Prostate gland (tissue), 2 donors: ENCODE data around the gene DPYD. TPM values are rescaled to one million over a fixed set of nuclear protein-coding genes. Genes with fewer than 3 reads are reported as not detected.
"Not testable (repeated sequence)": the region's sequence is repeated elsewhere in the genome, so short reads cannot be mapped to it uniquely, and the experiment has no call there.

ENCODE experiments used
- DNase-seq: peaks from one replicate; pipeline ENCODE4 v3.0.0-alpha.2; 2019; ENCODE audit warnings: low spot score
- H3K27ac ChIP-seq, 2 donors: fragments of 200-600 bp; sonication (generic); 2 replicates each; pipeline ENCODE4 v1.5.1; 2017 to 2019
- H3K27me3 ChIP-seq: fragments of 200-600 bp; sonication (generic); replicated peaks from 2 replicates; pipeline ENCODE4 v1.5.1; 2019; ENCODE audit not compliant: insufficient read depth
- H3K36me3 ChIP-seq, 2 donors: fragments of 200-600 bp; sonication (generic); 1 replicate in 1 of 2; 2 replicates in 1 of 2; pipeline versions ENCODE4 v1.5.1 to v1.8.1; 2017 to 2019
- H3K4me1 ChIP-seq: fragments of 200-600 bp; sonication (generic); replicated peaks from 2 replicates; pipeline ENCODE4 v1.5.1; 2019
- H3K4me3 ChIP-seq, 2 donors: fragments of 200-600 bp; sonication (generic); 2 replicates each; pipeline ENCODE4 v1.5.1; 2017 to 2019
- H3K9me3 ChIP-seq: fragments of 200-600 bp; sonication (generic); 2 replicates; pipeline ENCODE4 v1.5.1; 2017
- CTCF ChIP-seq, 4 experiments: fragments of 200-600 bp in 2 of 4; fragments of 450-650 bp in 2 of 4; sonication (generic) in 2 of 4; IDR thresholded peaks; 1 replicate in 3 of 4; 2 replicates in 1 of 4; pipeline ENCODE4 v1.5.1; 2016 to 2019; ENCODE audit warnings: antibody characterized with exemption in 4 of 4, mild to moderate bottlenecking in 2 of 4, moderate library complexity in 2 of 4
- POLR2A ChIP-seq: fragments of 450-650 bp; IDR thresholded peaks from one replicate; pipeline ENCODE4 v1.6.1; 2016; ENCODE audit warnings: antibody characterized with exemption, mild to moderate bottlenecking
- POLR2AphosphoS5 ChIP-seq: sonication (generic); formaldehyde crosslinking; IDR thresholded peaks from one replicate; pipeline ENCODE4 v1.6.1; 2017; ENCODE audit warnings: antibody characterized with exemption
- WGBS: methylation state at CpG from one replicate; pipeline ENCODE4 v1.1.5; 2018; 5-methylcytosine and 5-hydroxymethylcytosine counted together
- intact Hi-C: fragments of 100-400 bp; cut with DNase I; formaldehyde crosslinking; loops from one replicate; pipeline ENCODE4 v1.14.2; 2022
- total RNA-seq, 2 donors: library from RNA; depleted of rRNA; stranded (reverse); fragments of >200 nt; gene quantifications; one replicate each; pipeline ENCODE4 v1.1.0, GENCODE V29; 2016

The DPYD gene
- total RNA-seq, 2 donors from 2014 or later: 18.2 to 19.7 TPM

- no peak for DNase-seq
- WGBS: 59% methylated on average over 3 of the region's 3 CpGs
- no peak overlapping the region for H3K27ac ChIP-seq
- H3K4me3 ChIP-seq: no peak overlapping the region
- H3K27me3 ChIP-seq: no peaks in the 10 kb centered on the region
- no peaks in the 10 kb centered on the region for H3K4me1 ChIP-seq
- no peaks in the 10 kb centered on the region for H3K36me3 ChIP-seq
- TF ChIP-seq CTCF (IDR thresholded peaks at IDR 0.05): no peak
- TF ChIP-seq POLR2AphosphoS5: no peak
- no peak for TF ChIP-seq POLR2A
- intact Hi-C loops: no loop called here
- no peaks in the 10 kb centered on the region for H3K9me3 ChIP-seq
These were observed 682.0 kb downstream of the DPYD start for GRCh38 chr1:97238816-97239215.

GRCh38 chr1:97231354-97231753, 689.5 kb downstream of the DPYD start:
- H3K9me3 ChIP-seq, H3K27ac ChIP-seq, H3K27me3 ChIP-seq, H3K36me3 ChIP-seq, DNase-seq, H3K4me1 ChIP-seq, H3K4me3 ChIP-seq, intact Hi-C loops: not testable (repeated sequence)
- WGBS: 98% methylated on average over 2 of the region's 2 CpGs

GRCh38 chr1:97212671-97213070, 708.2 kb downstream of the DPYD start:
- no peaks in the 10 kb centered on the region for H3K9me3 ChIP-seq
- no peaks in the 10 kb centered on the region for H3K36me3 ChIP-seq
- no peaks in the 10 kb centered on the region for H3K27me3 ChIP-seq
- DNase-seq: no peak
- no peak overlapping the region for H3K4me3 ChIP-seq
- no peak overlapping the region for H3K27ac ChIP-seq
- H3K4me1 ChIP-seq: no peaks in the 10 kb centered on the region
- intact Hi-C loops: no loop called here
- 53% methylated on average over 2 of the region's 2 CpGs for WGBS
- TF ChIP-seq POLR2A (no peak), POLR2AphosphoS5 (no peak), CTCF (IDR thresholded peaks at IDR 0.05) (no peak)

GRCh38 chr1:97210307-97210706, 710.5 kb downstream of the DPYD start:
- H3K27ac ChIP-seq: no peak overlapping the region
- no peak overlapping the region for H3K4me3 ChIP-seq
- TF ChIP-seq POLR2A (no peak), POLR2AphosphoS5 (no peak), CTCF (IDR thresholded peaks at IDR 0.05) (no peak)
- no peaks in the 10 kb centered on the region for H3K9me3 ChIP-seq
- no peak for DNase-seq
- no peaks in the 10 kb centered on the region for H3K36me3 ChIP-seq
- 71% methylated on average over 1 of the region's 1 CpG for WGBS
- intact Hi-C loops: no loop called here
- H3K4me1 ChIP-seq: no peaks in the 10 kb centered on the region
- no peaks in the 10 kb centered on the region for H3K27me3 ChIP-seq

GRCh38 chr1:97209381-97209957, 711.4 kb downstream of the DPYD start:
- H3K27me3 ChIP-seq: no peaks in the 10 kb centered on the region
- no peak overlapping the region for H3K4me3 ChIP-seq
- DNase-seq: no peak
- H3K27ac ChIP-seq: no peak overlapping the region
- no peaks in the 10 kb centered on the region for H3K36me3 ChIP-seq
- H3K4me1 ChIP-seq: no peaks in the 10 kb centered on the region
- intact Hi-C loops: no loop called here
- TF ChIP-seq POLR2A: no peak
- TF ChIP-seq POLR2AphosphoS5: no peak
- no peak for TF ChIP-seq CTCF (IDR thresholded peaks at IDR 0.05)
- 49% methylated on average over 3 of the region's 3 CpGs for WGBS
- no peaks in the 10 kb centered on the region for H3K9me3 ChIP-seq
